NCI-H2029 (cell line): ENCODE measurements around the gene PXMP2.
"Not testable (repeated sequence)": the region's sequence is repeated elsewhere in the genome, so short reads cannot be mapped to it uniquely, and the experiment has no call there.

Experiments used
- DNase-seq: peaks from one replicate; lab custom pipeline; 2025; lab: John Stamatoyannopoulos, UW

Gene PXMP2

DNA sequence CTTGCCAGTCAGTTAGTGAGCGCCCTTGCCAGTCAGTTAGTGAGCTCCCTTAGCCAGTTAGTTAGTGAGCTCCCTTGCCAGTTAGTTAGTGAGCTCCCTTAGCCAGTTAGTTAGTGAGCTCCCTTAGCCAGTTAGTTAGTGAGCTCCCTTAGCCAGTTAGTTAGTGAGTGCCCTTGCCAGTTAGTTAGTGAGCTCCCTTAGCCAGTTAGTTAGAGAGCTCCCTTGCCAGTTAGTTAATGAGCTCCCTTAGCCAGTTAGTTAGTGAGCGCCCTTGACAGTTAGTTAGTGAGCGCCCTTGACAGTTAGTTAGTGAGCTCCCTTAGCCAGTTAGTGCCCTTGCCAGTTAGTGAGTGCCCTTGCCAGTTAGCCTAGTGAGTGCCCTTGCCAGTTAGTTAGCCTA, 7.5 kb downstream of the PXMP2 start:
- not testable (repeated sequence) for DNase-seq

- DNase-seq: no peak
These were observed 8.0 kb downstream of the PXMP2 start for GRCh38 chr12:132695431-132695830.

- DNase-seq: no peak
These were observed 11.0 kb downstream of the PXMP2 start for GRCh38 chr12:132698341-132698740.

GRCh38 chr12:132700212-132700822, 12.9 kb downstream of the PXMP2 start:
- DNase-seq: peak; percentile 24

- no peak for DNase-seq
These were observed 15.3 kb downstream of the PXMP2 start for GRCh38 chr12:132702640-132703039.

- no peak for DNase-seq
These were observed 16.3 kb downstream of the PXMP2 start for GRCh38 chr12:132703641-132704040.

GRCh38 chr12:132707241-132707640, 19.9 kb downstream of the PXMP2 start:
- no peak for DNase-seq

DNA sequence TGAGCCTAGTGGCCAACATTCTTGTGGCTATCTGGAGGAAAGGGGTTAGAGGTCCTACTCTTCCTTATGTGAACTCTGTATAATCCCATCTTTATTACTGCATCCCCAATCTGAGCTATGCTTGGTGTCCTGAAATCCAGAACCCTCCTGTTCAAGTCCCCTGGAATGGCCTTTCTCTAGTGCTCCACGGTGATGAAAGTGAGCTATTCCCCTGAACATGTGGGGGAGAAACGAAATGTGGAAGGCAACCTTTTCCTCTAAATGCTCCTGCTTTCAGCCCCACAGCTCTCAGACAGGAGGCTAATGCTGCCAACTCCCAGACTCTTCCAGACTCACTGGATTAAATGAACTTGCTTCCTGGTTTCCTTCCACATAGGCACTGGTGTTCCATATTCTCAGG, 20.8 kb downstream of the PXMP2 start:
- no peak for DNase-seq

- DNase-seq: no peak
These were observed 22.6 kb downstream of the PXMP2 start for GRCh38 chr12:132710043-132710404.

- DNase-seq: peak; percentile 78
These were observed 23.2 kb downstream of the PXMP2 start, which contains the start of gene PGAM5 for GRCh38 chr12:132710405-132711079. TSS of gene PGAM5 (plus strand) at chr12:132710842. CDS start at chr12:132710877, 35 bp downstream.

DNA sequence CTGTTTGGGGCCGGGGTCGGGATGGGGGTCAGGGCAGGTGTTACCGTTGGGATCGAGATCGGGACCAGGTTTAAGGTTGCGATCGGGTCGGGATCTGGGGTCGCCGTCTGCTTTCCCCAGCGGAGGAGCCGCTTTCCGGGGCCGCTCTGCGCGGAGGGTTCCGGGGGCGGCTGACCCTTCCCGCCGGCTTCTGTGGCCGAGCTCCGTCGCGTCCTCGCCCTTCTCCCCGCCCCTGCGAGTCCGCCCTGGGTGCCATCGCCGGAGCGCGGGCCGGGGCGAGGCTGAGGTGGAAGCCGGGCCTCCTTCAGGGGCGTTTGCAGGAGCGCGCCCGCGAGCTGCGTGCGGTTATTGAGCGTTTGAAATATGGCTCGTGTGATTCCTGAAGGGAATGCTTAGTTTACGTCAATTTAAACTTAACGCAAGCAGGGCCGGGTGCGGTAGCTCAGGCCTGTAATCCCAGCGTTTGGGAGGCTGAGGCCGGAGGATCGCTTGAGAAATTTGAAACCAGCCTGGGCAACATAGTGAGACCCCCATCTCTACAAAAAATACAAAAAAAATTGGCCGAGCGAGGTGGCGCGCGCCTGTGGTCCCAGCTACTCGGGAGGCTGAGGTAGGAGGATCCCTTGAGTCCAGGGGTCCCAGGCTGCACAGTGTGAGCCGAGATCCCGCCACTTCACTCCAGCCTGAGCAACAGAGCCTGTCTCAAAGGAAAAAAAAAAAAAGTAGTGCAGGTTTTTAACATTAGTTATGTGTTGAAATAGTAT, 23.9 kb downstream of the PXMP2 start:
- DNase-seq: no peak

DNA sequence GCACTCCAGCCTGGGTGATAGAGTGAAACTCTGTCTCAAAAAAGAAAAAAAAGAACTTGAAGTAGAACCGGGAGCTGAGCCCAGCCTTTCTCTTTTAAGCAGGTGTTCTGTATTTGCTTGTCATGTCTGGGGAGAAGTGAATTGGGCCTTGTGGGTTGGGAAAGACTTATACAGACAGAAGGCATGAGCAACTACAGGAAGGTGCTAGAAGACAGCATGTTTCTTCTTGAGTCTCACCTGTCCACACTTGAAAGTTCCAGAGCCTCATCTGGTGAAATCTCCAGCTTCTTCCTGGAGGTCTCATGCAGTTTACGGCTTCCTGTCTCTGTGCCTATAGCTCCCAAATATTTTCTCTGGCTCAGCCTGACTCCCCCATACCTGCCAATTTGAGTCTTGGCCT, 25.7 kb downstream of the PXMP2 start:
- DNase-seq: no peak

DNA sequence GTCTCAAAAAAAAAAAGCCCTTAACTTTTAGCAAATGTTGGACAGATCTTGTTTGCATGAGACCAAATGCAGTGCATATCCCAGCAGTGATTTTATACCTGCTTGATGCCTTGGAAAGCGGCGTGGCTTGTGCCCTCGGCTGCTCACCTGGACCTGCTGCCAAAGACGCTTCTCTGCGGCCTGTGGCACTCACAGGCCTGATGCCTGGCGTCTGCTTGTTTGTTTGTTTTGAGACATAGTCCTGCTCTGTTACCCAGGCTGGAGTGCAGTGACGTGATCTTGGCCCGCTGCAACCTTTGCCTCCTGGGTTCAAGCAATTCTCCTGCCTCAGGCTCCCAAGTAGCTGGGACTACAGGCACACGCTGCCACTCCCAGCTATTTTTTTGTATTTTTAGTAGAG, 28.5 kb downstream of the PXMP2 start:
- DNase-seq: no peak

DNA sequence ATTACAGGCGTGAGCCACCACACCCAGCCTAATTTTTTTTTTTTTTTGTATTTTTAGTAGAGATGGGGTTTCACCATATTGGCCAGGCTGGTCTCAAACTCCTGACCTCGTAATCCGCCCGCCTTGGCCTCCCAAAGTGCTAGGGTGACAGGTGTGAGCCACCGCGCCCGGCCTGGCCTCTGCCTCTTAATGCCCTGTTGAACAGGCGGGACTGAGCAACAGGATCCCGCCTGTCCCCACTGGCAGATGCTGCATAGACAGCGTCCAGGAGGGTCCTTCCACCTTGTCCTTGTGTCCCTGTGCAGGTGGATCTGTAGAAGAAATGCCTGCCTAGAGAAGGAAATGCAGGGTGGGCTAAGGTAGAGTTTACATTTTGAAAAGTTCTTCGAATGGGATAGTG, 29.0 kb downstream of the PXMP2 start:
- no peak for DNase-seq

- DNase-seq: no peak
These were observed 29.6 kb downstream of the PXMP2 start for GRCh38 chr12:132717011-132717410.

DNA sequence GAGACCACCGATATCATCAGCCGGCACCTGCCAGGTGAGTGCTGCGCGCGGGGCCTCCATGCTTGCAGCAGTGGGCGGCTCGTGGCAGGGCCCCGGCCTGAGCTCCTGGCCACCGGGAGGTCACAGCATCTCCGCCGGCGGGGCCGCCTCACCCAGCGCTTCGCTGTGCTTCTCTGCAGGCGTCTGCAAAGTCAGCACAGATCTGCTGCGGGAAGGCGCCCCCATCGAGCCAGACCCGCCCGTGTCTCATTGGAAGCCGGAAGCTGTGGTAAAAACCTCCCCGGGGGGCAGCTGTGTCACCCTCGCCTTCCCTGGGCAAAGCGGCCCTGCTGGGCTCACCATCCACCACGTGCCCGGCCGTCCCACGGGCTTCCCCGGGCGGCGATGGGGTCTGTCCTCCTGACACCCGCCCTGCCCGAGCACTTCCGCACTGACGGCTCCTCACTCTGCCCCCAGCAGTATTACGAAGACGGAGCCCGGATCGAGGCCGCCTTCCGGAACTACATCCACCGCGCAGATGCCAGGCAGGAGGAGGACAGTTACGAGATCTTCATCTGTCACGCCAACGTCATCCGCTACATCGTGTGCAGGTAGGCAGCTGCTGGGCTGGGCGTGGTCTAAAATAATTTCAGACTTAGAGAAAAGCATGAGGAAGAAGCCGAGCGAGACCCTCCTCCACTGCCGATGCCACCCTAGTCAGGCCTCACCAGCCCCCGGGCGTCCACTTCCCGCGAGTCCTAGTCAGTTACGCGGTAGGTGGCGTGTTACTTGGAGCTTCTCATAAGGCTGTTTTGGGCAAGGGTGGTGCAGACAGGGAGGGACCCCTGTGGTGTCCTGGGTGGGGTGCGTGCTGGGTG, 30.4 kb downstream of the PXMP2 start:
- no peak for DNase-seq

DNA sequence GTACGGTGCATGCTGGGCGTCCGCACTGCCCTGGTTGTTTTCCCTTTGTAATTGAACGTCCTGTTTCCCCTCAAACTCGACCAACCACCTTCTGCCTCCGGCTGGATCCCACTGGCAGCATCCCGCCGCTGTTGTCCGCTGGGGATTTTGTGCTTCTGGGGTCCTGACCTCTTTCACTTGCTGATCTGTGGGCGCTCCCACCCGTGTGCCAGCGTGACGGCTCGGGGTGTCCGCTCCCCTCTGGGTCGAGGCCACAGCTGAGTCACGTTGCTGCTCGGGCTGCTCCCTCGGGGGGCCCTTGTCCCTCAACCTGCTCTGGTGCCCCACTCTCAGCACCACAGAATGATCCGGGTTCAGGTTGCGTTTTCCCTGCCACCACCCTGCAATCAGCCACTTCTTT, 31.3 kb downstream of the PXMP2 start:
- DNase-seq: no peak

- no peak for DNase-seq
These were observed 32.0 kb downstream of the PXMP2 start for GRCh38 chr12:132719141-132719953.

DNA sequence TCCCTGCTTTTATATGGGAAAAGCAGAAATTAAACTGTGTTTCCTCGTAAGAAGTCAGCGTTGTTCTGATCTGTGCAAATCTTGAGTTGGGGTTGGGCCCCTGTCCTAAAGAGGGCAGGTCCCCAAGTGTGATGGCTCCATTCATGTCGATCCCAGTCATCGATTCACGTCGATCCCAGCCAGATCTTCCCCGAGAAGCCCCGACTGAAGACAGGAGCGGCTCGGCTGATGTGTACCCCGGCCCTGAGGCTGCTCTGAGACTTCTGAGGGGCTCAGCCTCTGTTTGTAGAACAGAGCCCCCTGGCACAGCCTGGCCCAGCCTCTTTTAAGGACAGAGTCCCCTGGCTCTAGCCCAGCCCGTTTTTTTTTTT, 32.6 kb downstream of the PXMP2 start:
- no peak for DNase-seq

- no peak for DNase-seq
These were observed 33.4 kb downstream of the PXMP2 start for GRCh38 chr12:132720606-132721345.
